Tibial nerve (tissue), 4 donors: ENCODE measurements around the gene RAI1. TPM values are rescaled to one million over a fixed set of nuclear protein-coding genes. Genes with fewer than 3 reads are reported as not detected.

Experiments used
- DNase-seq, 2 donors: peaks; one replicate each; pipeline ENCODE4 v3.0.0-alpha.2; 2019; ENCODE audit warnings: low spot score in 2 of 2
- H3K27ac ChIP-seq, 4 donors: fragments of 200-600 bp; sonication (generic) in 3 of 4; one replicate each; pipeline ENCODE4 v1.5.1; 2017 to 2019; ENCODE audit warnings: mild to moderate bottlenecking in 1 of 4
- H3K27me3 ChIP-seq, 2 donors: fragments of 200-600 bp; sonication (generic) in 1 of 2; one replicate each; pipeline versions ENCODE4 v1.5.1 to v1.6.0; 2017 to 2019
- H3K36me3 ChIP-seq, 3 donors: fragments of 200-600 bp; sonication (generic); one replicate each; pipeline ENCODE4 v1.5.1; 2018 to 2019
- H3K4me1 ChIP-seq, 4 donors: fragments of 200-600 bp; sonication (generic) in 3 of 4; one replicate each; pipeline ENCODE4 v1.5.1; 2017 to 2019
- H3K4me3 ChIP-seq, 4 donors: fragments of 200-600 bp; sonication (generic) in 3 of 4; one replicate each; pipeline ENCODE4 v1.5.1; 2017 to 2019; ENCODE audit warnings: mild to moderate bottlenecking in 1 of 4, moderate library complexity in 1 of 4
- H3K9me3 ChIP-seq, 4 donors: fragments of 200-600 bp; sonication (generic) in 3 of 4; one replicate each; pipeline ENCODE4 v1.5.1; 2017 to 2019
- EP300 ChIP-seq, 2 donors: sonication (generic); formaldehyde crosslinking; IDR thresholded peaks; one replicate each; pipeline ENCODE4 v1.6.1; 2017; ENCODE audit warnings: antibody characterized with exemption in 2 of 2, mild to moderate bottlenecking in 1 of 2
- POLR2A ChIP-seq, 2 donors: fragments of 450-650 bp; IDR thresholded peaks; one replicate each; pipeline ENCODE4 v1.6.1; 2017; ENCODE audit warnings: antibody characterized with exemption in 2 of 2, mild to moderate bottlenecking in 2 of 2, moderate library complexity in 2 of 2
- WGBS, 2 donors: methylation state at CpG; one replicate each; pipeline ENCODE4 v1.1.5; 2018; 5-methylcytosine and 5-hydroxymethylcytosine counted together
- total RNA-seq, 4 donors: library from RNA; depleted of rRNA; stranded (reverse); fragments of >200 nt; gene quantifications; one replicate each; pipeline ENCODE4 v1.1.0, GENCODE V29; 2016
- TF ChIP-seq, protein P1 (sequence below), 5 experiments: fragments of 200-600 bp in 3 of 5; fragments of 450-650 bp in 2 of 5; sonication (generic) in 3 of 5; IDR thresholded peaks; one replicate each; pipeline ENCODE4 v1.5.1; 2016 to 2019; ENCODE audit warnings: antibody characterized with exemption in 5 of 5, mild to moderate bottlenecking in 3 of 5, moderate library complexity in 2 of 5

The RAI1 gene
- total RNA-seq, 4 donors from 2014 or later = 32.9 to 52.7 (median 45.9) TPM

DNA sequence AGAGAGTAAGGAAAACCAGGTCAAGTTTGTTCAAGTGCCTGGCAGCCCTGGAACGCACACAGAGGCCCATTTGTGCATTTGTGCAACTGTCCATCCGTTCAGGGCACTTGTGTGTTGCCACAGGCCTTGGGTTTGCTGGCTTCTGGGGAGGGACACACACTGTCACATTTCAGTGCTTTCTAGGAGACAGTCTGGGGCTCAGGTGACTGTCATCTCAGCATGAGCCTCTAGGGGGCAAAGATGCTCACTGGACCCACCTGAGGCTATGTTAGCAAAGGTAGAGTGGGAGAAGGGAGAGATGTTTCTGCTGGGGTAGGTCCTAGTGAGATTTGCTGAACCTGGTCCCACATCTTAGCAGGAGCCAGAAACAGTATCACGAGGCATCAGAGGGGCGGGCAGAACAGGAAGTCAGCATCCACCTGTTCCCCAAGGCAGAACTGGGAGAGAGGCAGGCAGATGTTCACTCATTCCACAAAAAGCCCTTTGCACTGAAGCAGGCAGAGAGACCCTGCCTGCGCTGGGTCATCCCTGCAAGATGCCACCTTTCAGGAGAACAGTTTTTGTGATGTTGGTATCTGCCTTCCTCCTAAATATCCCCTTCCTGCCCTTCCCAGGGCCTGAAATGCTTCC is 48.5 kb downstream of the RAI1 start:
- peak overlapping the region in 1 of 4 donors; percentile 39 for H3K27ac ChIP-seq
- H3K27me3 ChIP-seq = no peaks in the 10 kb centered on the region
- TF ChIP-seq, protein P1, sequence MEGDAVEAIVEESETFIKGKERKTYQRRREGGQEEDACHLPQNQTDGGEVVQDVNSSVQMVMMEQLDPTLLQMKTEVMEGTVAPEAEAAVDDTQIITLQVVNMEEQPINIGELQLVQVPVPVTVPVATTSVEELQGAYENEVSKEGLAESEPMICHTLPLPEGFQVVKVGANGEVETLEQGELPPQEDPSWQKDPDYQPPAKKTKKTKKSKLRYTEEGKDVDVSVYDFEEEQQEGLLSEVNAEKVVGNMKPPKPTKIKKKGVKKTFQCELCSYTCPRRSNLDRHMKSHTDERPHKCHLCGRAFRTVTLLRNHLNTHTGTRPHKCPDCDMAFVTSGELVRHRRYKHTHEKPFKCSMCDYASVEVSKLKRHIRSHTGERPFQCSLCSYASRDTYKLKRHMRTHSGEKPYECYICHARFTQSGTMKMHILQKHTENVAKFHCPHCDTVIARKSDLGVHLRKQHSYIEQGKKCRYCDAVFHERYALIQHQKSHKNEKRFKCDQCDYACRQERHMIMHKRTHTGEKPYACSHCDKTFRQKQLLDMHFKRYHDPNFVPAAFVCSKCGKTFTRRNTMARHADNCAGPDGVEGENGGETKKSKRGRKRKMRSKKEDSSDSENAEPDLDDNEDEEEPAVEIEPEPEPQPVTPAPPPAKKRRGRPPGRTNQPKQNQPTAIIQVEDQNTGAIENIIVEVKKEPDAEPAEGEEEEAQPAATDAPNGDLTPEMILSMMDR (IDR thresholded peaks at IDR 0.05) = peak; percentile 18 to 53 (median 37)
- TF ChIP-seq POLR2A (IDR thresholded peaks at IDR 0.05) = no peak
- TF ChIP-seq EP300 (IDR thresholded peaks at IDR 0.05) = no peak
- no peak overlapping the region for H3K4me3 ChIP-seq
- H3K9me3 ChIP-seq = no peaks in the 10 kb centered on the region
- no peaks in the 10 kb centered on the region for H3K36me3 ChIP-seq
- 58 to 68% methylated on average over 5 of the region's 5 CpGs for WGBS, 2 donors
- H3K4me1 ChIP-seq = peaks cover 0 to 85% (median 10%) of the 10 kb centered on the region in 4 donors
- no peak for DNase-seq

DNA sequence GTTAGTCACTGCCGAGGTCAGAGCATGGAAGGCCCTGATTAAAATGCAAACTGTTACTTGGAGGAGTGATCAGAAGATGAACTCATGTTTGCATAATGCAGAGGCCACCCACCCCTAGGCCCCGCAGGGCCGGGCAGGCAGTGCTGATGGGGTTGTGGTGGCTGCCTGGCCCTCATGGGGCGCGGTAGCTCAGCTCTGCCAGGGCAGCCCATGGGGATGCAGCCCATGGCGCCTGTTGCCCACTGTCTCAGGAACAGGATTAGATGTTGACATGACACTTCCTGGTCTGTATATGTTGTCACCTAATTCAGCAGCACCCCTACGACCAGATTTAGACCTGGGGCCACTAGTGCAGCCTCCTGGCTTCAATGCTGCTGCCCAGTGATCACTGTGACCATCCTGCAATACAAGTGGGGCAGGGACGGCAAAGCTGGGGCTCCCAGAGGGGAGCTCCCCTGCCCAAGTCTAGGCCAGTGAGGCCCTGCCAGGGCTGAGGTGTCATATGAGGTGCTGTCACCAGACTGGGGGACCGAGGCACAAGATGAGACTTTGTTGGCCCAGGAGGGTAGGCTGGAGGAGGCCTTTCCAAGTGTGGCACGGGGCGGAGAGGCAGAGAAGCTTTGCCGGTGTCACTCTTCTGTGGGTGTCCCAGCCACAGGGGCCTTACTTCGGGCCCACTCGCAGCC is 49.1 kb downstream of the RAI1 start:
- Histone ChIP-seq H3K27me3 (no peaks in the 10 kb centered on the region), H3K36me3 (no peaks in the 10 kb centered on the region), H3K4me3 (no peak overlapping the region), H3K9me3 (no peaks in the 10 kb centered on the region), H3K4me1 (peaks cover 0 to 79% (median 4%) of the 10 kb centered on the region in 4 donors), H3K27ac (peak overlapping the region in 1 of 4 donors; percentile 41)
- 76 to 85% methylated on average over 12 to 13 of the region's 14 CpGs for WGBS, 2 donors
- no peak for TF ChIP-seq POLR2A (IDR thresholded peaks at IDR 0.05)
- no peak for TF ChIP-seq EP300 (IDR thresholded peaks at IDR 0.05)
- TF ChIP-seq, protein P1 (IDR thresholded peaks at IDR 0.05) = no peak
- no peak for DNase-seq

DNA sequence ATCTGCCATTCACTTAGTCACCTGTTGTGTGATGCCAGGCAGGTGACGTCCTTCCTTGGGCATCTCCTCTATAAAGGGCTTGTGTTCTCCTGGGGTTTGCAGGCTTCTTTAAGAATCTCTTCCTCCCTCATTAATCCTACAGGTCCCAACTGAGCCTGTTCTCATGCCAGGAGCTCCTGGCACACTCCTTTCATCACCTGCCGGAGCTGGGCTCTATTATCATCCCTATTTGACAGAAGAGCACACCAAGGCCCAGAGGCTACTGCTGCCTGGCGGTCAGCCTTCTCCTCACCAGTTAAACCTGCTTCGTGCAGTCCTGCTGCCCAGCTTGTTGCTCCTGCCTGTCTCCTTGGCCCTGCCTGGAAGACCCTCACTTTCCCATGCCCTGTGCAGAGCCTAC is 51.2 kb downstream of the RAI1 start:
- H3K9me3 ChIP-seq = no peaks in the 10 kb centered on the region
- no peaks in the 10 kb centered on the region for H3K36me3 ChIP-seq
- 86 to 89% methylated on average over 4 of the region's 4 CpGs for WGBS, 2 donors
- peak overlapping the region in 2 of 4 donors; percentile 32 to 40 for H3K27ac ChIP-seq
- H3K4me1 ChIP-seq = peaks cover 0 to 79% (median 4%) of the 10 kb centered on the region in 4 donors
- no peak for DNase-seq
- no peaks in the 10 kb centered on the region for H3K27me3 ChIP-seq
- no peak for TF ChIP-seq POLR2A (IDR thresholded peaks at IDR 0.05)
- TF ChIP-seq EP300 (IDR thresholded peaks at IDR 0.05) = no peak
- H3K4me3 ChIP-seq = no peak overlapping the region

DNA sequence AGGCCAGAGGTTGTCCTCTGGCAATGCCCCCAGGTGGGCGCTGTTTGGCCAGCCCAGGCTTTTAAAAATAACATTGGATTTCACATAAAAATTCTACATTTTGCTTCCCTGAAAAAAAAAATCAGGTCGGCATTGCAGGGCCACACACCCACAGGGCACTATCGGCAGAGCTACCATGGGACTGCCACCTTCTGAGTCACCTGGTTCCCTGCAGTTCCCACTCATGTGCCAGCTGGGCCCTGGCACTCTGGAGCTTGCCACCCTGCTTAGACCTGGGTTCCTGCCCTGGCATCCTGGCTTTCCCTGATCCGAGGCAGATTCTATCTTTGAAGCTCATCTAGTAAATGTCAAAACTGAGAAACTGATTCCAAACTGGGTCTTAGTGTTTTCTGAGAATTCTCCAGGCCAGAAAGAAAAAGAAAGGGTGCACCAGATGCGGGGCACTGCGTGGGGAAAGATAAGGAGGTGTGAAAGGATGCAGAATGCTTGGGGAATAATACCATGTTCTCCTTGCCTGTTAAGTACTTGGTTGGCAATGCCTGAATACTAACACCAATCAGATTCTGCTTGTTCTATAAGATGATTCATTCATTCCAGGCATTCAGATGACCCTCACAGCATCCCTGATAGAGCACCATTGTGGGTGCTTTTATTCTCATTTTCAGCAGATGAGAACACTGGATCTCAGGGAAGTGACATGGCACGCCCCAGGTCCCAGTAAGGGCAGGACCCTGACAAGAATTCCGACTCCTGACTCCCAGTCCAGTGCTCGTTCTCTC is 51.8 kb downstream of the RAI1 start:
- peaks cover 0 to 80% (median 10%) of the 10 kb centered on the region in 4 donors for H3K4me1 ChIP-seq
- peak overlapping the region in 2 of 4 donors; percentile 26 to 48 for H3K27ac ChIP-seq
- H3K36me3 ChIP-seq = no peaks in the 10 kb centered on the region
- TF ChIP-seq POLR2A (IDR thresholded peaks at IDR 0.05) (no peak), EP300 (IDR thresholded peaks at IDR 0.05) (no peak)
- TF ChIP-seq, protein P1 (IDR thresholded peaks at IDR 0.05) = no peak
- no peaks in the 10 kb centered on the region for H3K9me3 ChIP-seq
- 60 to 61% methylated on average over 9 of the region's 9 CpGs for WGBS, 2 donors
- no peak for DNase-seq
- H3K27me3 ChIP-seq = no peaks in the 10 kb centered on the region
- H3K4me3 ChIP-seq = no peak overlapping the region

DNA sequence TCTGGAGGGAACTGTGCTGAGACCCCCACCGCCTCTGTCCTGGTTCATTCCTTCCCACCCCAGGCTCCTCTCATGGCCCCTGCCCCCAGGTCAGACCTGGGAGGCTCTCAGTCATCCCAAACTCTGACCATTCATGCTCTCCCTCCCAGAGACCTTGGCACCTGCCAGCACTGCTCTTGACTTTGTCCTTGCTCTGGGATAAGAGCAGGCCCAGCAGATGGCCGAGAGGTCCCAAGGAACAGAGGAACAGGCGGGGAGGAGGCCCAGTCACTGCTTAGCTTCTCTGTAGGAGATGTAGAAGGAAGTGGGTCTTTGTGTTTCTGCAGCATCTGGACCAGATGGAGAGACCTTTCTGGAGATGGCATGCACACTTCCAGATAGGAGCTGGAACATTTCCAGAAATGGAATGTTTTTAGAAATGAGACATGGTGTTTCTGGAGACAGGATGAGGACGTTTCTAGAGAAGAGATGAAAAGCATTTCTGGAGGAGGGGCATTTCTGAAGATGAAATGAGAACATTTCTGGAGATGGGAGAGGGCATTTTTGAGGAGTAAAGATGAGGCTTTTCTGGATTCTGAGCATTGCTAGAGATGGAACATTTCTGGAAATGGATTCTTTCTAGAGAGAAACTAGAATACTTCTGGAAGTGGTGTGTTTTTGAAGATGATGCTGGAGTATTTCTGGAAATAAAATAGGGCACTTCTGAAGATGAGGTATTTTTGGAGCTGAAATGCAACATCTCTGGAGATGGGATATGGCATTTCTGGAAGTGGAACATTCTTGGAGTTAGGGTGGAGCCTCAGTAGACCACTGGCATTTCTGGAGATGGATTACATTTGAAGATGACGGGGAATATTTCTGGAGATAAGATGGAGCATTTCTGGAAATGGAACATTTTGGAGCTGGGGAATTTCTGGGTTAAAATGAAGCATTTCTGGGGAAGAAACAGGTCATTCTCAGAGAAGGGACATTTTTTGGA is 55.2 kb downstream of the RAI1 start:
- Histone ChIP-seq H3K4me1 (peaks cover 0 to 81% (median 43%) of the 10 kb centered on the region in 4 donors), H3K27ac (peak overlapping the region in 2 of 4 donors; percentile 81 to 83), H3K4me3 (no peak overlapping the region), H3K36me3 (no peaks in the 10 kb centered on the region), H3K9me3 (no peaks in the 10 kb centered on the region), H3K27me3 (no peaks in the 10 kb centered on the region)
- DNase-seq = no peak
- 67 to 68% methylated on average over 5 of the region's 5 CpGs for WGBS, 2 donors
- TF ChIP-seq POLR2A (IDR thresholded peaks at IDR 0.05) = no peak
- TF ChIP-seq, protein P1 (IDR thresholded peaks at IDR 0.05) = no peak
- TF ChIP-seq EP300 (IDR thresholded peaks at IDR 0.05) = no peak
